ENCODE measurements around the gene PFDN1. TPM values are rescaled to one million over a fixed set of nuclear protein-coding genes. Genes with fewer than 3 reads are reported as not detected.

Gene PFDN1
- total RNA-seq, 1 donor from 2014 or later = 173 TPM

GRCh38 chr5:140238756-140239155 is 64.1 kb downstream of the PFDN1 start:
- no peak overlapping the region for H3K4me3 ChIP-seq (ENCODE audit: low read depth, low read length)
- no peak for DNase-seq (ENCODE audit: low read depth)
- TF ChIP-seq CTCF (conservative IDR thresholded peaks at IDR 0.05; ENCODE audit: low read depth, low read length) = no peak

DNA sequence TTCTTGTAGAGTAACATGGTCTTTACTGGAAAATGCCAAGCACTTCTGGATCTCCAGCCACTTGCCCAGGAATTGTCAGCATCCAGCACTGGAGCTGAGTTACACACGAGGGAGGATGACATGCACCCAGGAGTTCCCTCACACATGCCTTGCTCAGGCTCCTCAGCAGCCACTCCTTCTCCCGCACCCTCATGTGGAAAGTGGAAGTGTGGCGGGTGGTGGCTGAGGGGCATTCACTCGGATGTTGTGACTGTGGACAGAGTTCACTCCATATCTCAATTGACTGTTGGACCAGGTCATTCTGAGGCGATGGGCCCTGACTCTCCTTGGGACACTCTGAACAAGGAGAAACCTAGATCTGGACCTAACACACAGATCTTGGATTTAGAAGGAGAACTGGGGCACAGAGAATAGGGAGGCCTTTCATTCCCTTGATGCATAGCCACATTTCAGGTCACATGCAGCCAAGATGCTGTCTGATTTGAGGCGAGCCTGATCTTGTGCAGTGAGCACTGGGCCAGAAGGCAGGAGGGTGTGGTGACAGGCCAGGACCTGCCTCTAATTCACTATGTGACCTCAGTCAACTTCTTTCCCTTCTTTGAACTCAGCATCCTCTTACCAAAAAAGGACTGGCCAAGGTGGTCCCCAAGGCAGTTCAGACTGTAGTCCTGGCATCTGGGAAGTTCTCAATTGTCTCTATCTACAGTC is 65.9 kb downstream of the PFDN1 start:
- no peak for DNase-seq (ENCODE audit: low read depth)
- no peak overlapping the region for H3K4me3 ChIP-seq (ENCODE audit: low read depth, low read length)

GRCh38 chr5:140235791-140236551 is 66.9 kb downstream of the PFDN1 start:
- H3K4me3 ChIP-seq (ENCODE audit: low read depth, low read length) = no peak overlapping the region
- no peak for DNase-seq (ENCODE audit: low read depth)
- TF ChIP-seq CTCF (conservative IDR thresholded peaks at IDR 0.05; ENCODE audit: low read depth, low read length) = no peak

More for the DNA sequence above, 65.9 kb downstream of the PFDN1 start:
- TF ChIP-seq CTCF (conservative IDR thresholded peaks at IDR 0.05; ENCODE audit: low read depth, low read length) = no peak

- no peak overlapping the region for H3K4me3 ChIP-seq (ENCODE audit: low read depth, low read length)
- DNase-seq (ENCODE audit: low read depth) = no peak
- TF ChIP-seq CTCF (conservative IDR thresholded peaks at IDR 0.05; ENCODE audit: low read depth, low read length) = no peak
Observed at GRCh38 chr5:140234377-140234989, 68.4 kb downstream of the PFDN1 start.

DNA sequence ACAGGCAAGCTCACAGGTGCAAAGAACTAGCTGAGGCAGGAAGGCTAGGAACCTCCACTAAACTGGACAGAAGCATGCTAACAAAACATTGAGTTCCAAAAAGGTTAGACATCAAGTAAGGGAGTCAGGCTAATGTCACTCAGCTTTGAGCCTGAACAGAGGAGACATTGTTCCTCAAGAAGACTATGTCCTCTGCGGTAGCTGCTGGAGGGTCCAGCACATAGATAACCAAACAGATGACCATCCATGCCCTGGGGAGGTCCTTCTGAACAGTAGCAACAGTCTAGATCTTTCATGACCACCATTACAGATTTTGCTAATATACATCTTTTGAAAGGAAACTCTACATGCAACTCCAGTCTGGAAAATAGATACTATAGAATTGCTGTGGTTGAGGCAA is 70.2 kb downstream of the PFDN1 start:
- H3K4me3 ChIP-seq (ENCODE audit: low read depth, low read length) = no peak overlapping the region
- no peak for DNase-seq (ENCODE audit: low read depth)
- TF ChIP-seq CTCF (conservative IDR thresholded peaks at IDR 0.05; ENCODE audit: low read depth, low read length) = no peak

DNA sequence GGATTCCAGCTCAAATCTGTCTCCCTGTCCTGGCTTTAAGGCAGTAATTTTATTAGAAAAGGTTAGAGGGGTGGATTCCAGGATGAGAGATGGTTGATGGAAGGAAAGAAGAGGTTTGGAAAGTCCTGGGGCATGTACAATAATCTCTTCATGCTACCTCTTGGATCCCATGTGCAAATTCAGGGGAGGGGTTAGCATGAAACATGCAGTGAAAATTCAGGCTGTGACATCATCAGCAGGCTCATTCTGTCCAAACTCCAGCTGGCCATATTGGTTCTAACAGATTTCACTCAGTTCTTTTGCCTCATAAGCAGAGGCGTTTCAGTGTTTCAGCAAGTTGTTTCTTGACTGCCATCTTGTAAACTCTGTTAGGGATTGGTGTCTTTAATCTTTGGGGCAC is 72.5 kb downstream of the PFDN1 start:
- TF ChIP-seq CTCF (conservative IDR thresholded peaks at IDR 0.05; ENCODE audit: low read depth, low read length) = no peak
- DNase-seq (ENCODE audit: low read depth) = no peak
- H3K4me3 ChIP-seq (ENCODE audit: low read depth, low read length) = no peak overlapping the region

Measured in epithelial cell of proximal tubule (primary cell).